Measurements from ENCODE around the gene PRG2. TPM values are rescaled to one million over a fixed set of nuclear protein-coding genes. Genes with fewer than 3 reads are reported as not detected.

The PRG2 gene
- total RNA-seq, 3 donors from 2014 or later, result 0.24 TPM; not detected in 2

GRCh38 chr11:57424137-57424791 lies 33.8 kb upstream of the PRG2 start:
- Histone ChIP-seq H3K4me1 (ENCODE audit: low read depth) (peaks cover 17% of the 10 kb centered on the region), H3K4me3 (no peak overlapping the region), H3K9me3 (no peaks in the 10 kb centered on the region), H3K36me3 (ENCODE audit: low read depth) (no peaks in the 10 kb centered on the region)
- intact Hi-C loops (cut with DNase I, micrococcal nuclease), result no loop called here
- TF ChIP-seq, protein P1, sequence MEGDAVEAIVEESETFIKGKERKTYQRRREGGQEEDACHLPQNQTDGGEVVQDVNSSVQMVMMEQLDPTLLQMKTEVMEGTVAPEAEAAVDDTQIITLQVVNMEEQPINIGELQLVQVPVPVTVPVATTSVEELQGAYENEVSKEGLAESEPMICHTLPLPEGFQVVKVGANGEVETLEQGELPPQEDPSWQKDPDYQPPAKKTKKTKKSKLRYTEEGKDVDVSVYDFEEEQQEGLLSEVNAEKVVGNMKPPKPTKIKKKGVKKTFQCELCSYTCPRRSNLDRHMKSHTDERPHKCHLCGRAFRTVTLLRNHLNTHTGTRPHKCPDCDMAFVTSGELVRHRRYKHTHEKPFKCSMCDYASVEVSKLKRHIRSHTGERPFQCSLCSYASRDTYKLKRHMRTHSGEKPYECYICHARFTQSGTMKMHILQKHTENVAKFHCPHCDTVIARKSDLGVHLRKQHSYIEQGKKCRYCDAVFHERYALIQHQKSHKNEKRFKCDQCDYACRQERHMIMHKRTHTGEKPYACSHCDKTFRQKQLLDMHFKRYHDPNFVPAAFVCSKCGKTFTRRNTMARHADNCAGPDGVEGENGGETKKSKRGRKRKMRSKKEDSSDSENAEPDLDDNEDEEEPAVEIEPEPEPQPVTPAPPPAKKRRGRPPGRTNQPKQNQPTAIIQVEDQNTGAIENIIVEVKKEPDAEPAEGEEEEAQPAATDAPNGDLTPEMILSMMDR (IDR thresholded peaks at IDR 0.05), result no peak
- ATAC-seq, result no peak
- no peak for DNase-seq

DNA sequence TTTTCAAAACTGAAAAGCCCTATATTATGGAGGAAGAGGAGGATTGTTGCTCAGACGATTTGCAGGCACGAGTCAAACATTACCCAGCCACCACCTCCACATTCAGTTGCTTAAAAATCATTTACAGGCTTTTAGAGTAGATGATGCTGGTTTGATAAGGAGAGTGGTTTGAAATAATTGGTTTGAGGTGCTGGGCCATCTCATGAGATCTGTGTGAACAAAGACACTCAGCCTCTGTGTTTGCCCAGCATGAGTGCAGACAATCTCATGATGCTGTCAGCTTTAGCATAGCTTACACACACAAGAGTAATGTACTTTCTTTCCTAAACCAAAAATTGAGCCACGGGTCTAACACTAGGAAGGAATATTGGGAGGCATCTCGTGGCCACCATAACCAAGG lies 32.2 kb upstream of the PRG2 start:
- no peaks in the 10 kb centered on the region for H3K36me3 ChIP-seq (ENCODE audit: low read depth)
- peaks cover 17% of the 10 kb centered on the region for H3K4me1 ChIP-seq (ENCODE audit: low read depth)
- H3K9me3 ChIP-seq, result no peaks in the 10 kb centered on the region
- TF ChIP-seq, protein P1 (IDR thresholded peaks at IDR 0.05), result no peak
- no peak overlapping the region for H3K4me3 ChIP-seq
- intact Hi-C loops (cut with DNase I, micrococcal nuclease), result no loop called here
- DNase-seq, result no peak
- no peak for ATAC-seq

GRCh38 chr11:57421805-57422204 lies 31.4 kb upstream of the PRG2 start:
- ATAC-seq, result no peak
- H3K4me3 ChIP-seq, result no peak overlapping the region
- TF ChIP-seq, protein P1 (IDR thresholded peaks at IDR 0.05), result no peak
- H3K36me3 ChIP-seq (ENCODE audit: low read depth), result no peaks in the 10 kb centered on the region
- peaks cover 14% of the 10 kb centered on the region for H3K4me1 ChIP-seq (ENCODE audit: low read depth)
- DNase-seq, result no peak
- no peaks in the 10 kb centered on the region for H3K9me3 ChIP-seq
- intact Hi-C loops (cut with DNase I, micrococcal nuclease), result no loop called here

DNA sequence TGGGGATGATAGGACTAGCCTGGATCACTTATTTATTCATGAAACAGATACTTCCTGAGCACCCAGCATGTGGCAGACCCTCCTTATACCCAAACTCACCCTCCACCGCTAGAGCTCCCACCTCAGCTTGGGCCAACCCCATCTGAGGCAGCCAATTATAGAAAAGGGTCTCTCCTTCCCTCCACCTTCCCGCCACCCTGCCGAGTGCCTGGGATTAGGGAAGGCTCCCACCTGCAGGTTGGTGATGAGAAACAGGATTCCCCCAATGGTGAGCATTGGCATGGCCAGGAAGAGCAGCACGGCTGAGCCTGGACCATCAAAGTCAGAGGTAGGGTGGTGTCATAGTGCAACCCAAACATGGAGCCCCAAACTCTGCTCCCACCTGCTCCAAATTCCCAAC lies 30.6 kb upstream of the PRG2 start:
- ATAC-seq (no peak), DNase-seq (no peak)
- TF ChIP-seq, protein P1 (IDR thresholded peaks at IDR 0.05), result no peak
- no peaks in the 10 kb centered on the region for H3K9me3 ChIP-seq
- peaks cover 9% of the 10 kb centered on the region for H3K4me1 ChIP-seq (ENCODE audit: low read depth)
- H3K4me3 ChIP-seq, result no peak overlapping the region
- intact Hi-C loops (cut with DNase I, micrococcal nuclease), result no loop called here
- H3K36me3 ChIP-seq (ENCODE audit: low read depth), result no peaks in the 10 kb centered on the region

DNA sequence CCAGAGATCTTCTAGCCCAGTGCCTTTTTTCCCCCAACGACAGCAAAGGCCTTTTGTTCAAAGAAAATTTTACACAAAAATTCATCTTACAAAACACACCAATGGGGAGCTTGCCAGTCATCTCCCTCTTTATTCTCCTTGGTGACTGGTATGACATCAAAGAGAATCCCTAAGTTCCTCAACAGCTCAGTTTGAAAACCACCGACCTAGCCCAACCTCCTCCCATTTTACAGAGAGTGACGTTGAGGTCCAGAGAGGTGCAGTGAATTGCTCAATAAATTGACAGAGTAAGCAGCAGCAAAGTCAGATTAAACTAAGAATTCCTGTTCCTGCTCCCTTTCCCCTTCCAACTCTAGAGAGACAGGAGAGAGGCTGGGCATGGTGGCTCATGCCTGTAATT lies 28.7 kb upstream of the PRG2 start:
- intact Hi-C loops (cut with DNase I, micrococcal nuclease), result no loop called here
- no peaks in the 10 kb centered on the region for H3K36me3 ChIP-seq (ENCODE audit: low read depth)

More for the DNA sequence above, 28.7 kb upstream of the PRG2 start:
- no peak for ATAC-seq
- no peak for DNase-seq
- Histone ChIP-seq H3K9me3 (no peaks in the 10 kb centered on the region), H3K4me1 (ENCODE audit: low read depth) (no peaks in the 10 kb centered on the region), H3K4me3 (no peak overlapping the region)
- TF ChIP-seq, protein P1 (IDR thresholded peaks at IDR 0.05), result no peak
